Sigmoid colon (tissue), 7 donors: Measurements from ENCODE around the gene PPIL6. TPM values are rescaled to one million over a fixed set of nuclear protein-coding genes. Genes with fewer than 3 reads are reported as not detected.
"Not testable (repeated sequence)": the region's sequence is repeated elsewhere in the genome, so short reads cannot be mapped to it uniquely, and the experiment has no call there.

Experiments
- DNase-seq: peaks from one replicate; pipeline ENCODE4 v3.0.0-alpha.2; 2019
- H3K27ac ChIP-seq, 4 donors: fragments of 200-600 bp; sonication (generic); one replicate each; pipeline ENCODE4 v1.5.1; 2016 to 2019; ENCODE audit warnings: mild to moderate bottlenecking in 1 of 4
- H3K27me3 ChIP-seq, 3 donors: fragments of 200-600 bp; sonication (generic); one replicate each; pipeline ENCODE4 v1.5.1; 2019; ENCODE audit warnings: mild to moderate bottlenecking in 1 of 3
- H3K36me3 ChIP-seq, 4 donors: fragments of 200-600 bp; sonication (generic); one replicate each; pipeline ENCODE4 v1.5.1; 2016 to 2019
- H3K4me1 ChIP-seq, 4 donors: fragments of 200-600 bp; sonication (generic); one replicate each; pipeline ENCODE4 v1.5.1; 2017 to 2019
- H3K4me3 ChIP-seq, 4 donors: fragments of 200-600 bp; sonication (generic); one replicate each; pipeline ENCODE4 v1.5.1; 2017 to 2019; ENCODE audit warnings: mild to moderate bottlenecking in 2 of 4, moderate library complexity in 1 of 4
- H3K9me3 ChIP-seq, 4 donors: fragments of 200-600 bp in 3 of 4; sonication (generic) in 3 of 4; one replicate each; pipeline versions ENCODE4 v1.5.1 to v1.6.1; 2013 to 2019
- CTCF ChIP-seq, 4 experiments: fragments of 450-650 bp in 3 of 4; fragments of 200-600 bp in 1 of 4; IDR thresholded peaks; one replicate each; pipeline ENCODE4 v1.5.1; 2016 to 2019; ENCODE audit warnings: antibody characterized with exemption in 4 of 4, mild to moderate bottlenecking in 3 of 4, moderate library complexity in 2 of 4
- EP300 ChIP-seq, 4 donors: sonication (generic); formaldehyde crosslinking; IDR thresholded peaks; one replicate each; pipeline ENCODE4 v1.6.1; 2017; ENCODE audit warnings: antibody characterized with exemption in 4 of 4
- POLR2A ChIP-seq, 2 donors: fragments of 450-650 bp; IDR thresholded peaks; one replicate each; pipeline ENCODE4 v1.6.1; 2016; ENCODE audit warnings: antibody characterized with exemption in 2 of 2, mild to moderate bottlenecking in 2 of 2, moderate library complexity in 2 of 2
- POLR2AphosphoS5 ChIP-seq, 4 donors: sonication (generic); formaldehyde crosslinking; IDR thresholded peaks; one replicate each; pipeline ENCODE4 v1.6.1; 2017; ENCODE audit warnings: antibody characterized with exemption in 4 of 4
- WGBS, 2 donors: extraction: QIAGEN DNeasy Blood & Tissue Kit; methylation state at CpG; one replicate each; pipeline ENCODE4 v1.1.7; 2013; 5-methylcytosine and 5-hydroxymethylcytosine counted together
- intact Hi-C: fragments of 100-400 bp; cut with DNase I; formaldehyde crosslinking; loops from one replicate; pipeline ENCODE4 v1.15.1; 2023
- polyA plus RNA-seq, 3 donors: library from polyadenylated mRNA; stranded (reverse); fragments of 200-250 nt; gene quantifications; one replicate each; pipeline ENCODE4 v1.2.3, GENCODE V29; 2013
- total RNA-seq, 4 donors: library from RNA; depleted of rRNA; stranded (reverse); fragments of >200 nt; gene quantifications; one replicate each; pipeline ENCODE4 v1.1.0, GENCODE V29; 2016
- donor health status: healthy with polysubstance abuse.
- donor health status: Bipolar disorder and iron deficiency.
- donor health status: healthy.

The PPIL6 gene
- total and polyA plus RNA-seq, 7 donors = 0.44 to 10.2 (median 1.4) TPM

GRCh38 chr6:109369728-109370127 lies 70.7 kb downstream of the PPIL6 start:
- WGBS, 2 donors = 91 to 96% methylated on average over 4 of the region's 4 CpGs
- no peak for DNase-seq

GRCh38 chr6:109364382-109365078 lies 75.9 kb downstream of the PPIL6 start:
- H3K27ac ChIP-seq, H3K9me3 ChIP-seq, H3K27me3 ChIP-seq, H3K4me1 ChIP-seq, H3K4me3 ChIP-seq, intact Hi-C loops, DNase-seq: not testable (repeated sequence)
- peaks cover 0 to 68% (median 15%) of the 10 kb centered on the region in 4 donors for H3K36me3 ChIP-seq
- WGBS, 2 donors = 87 to 88% methylated on average over 5 of the region's 5 CpGs

More at GRCh38 chr6:109369728-109370127, 70.7 kb downstream of the PPIL6 start:
- intact Hi-C loops = no loop called here
- Histone ChIP-seq H3K9me3 (no peaks in the 10 kb centered on the region), H3K27me3 (no peaks in the 10 kb centered on the region), H3K27ac (no peak overlapping the region), H3K4me3 (no peak overlapping the region), H3K36me3 (peaks cover 11 to 83% (median 24%) of the 10 kb centered on the region in 4 donors), H3K4me1 (peaks cover 0 to 12% (median 5%) of the 10 kb centered on the region in 4 donors)
- TF ChIP-seq POLR2AphosphoS5 (IDR thresholded peaks at IDR 0.05) (no peak), EP300 (IDR thresholded peaks at IDR 0.05) (no peak), CTCF (IDR thresholded peaks at IDR 0.05) (no peak), POLR2A (IDR thresholded peaks at IDR 0.05) (no peak)

- peaks cover 0 to 71% (median 16%) of the 10 kb centered on the region in 4 donors for H3K36me3 ChIP-seq
- DNase-seq = no peak
- TF ChIP-seq POLR2A (IDR thresholded peaks at IDR 0.05) = no peak
Measured at GRCh38 chr6:109363753-109364152, 76.7 kb downstream of the PPIL6 start.

GRCh38 chr6:109362102-109362884 lies 78.1 kb downstream of the PPIL6 start:
- 95 to 97% methylated on average over 7 of the region's 7 CpGs for WGBS, 2 donors
- DNase-seq = no peak
- intact Hi-C loops = no loop called here
- Histone ChIP-seq H3K4me3 (no peak overlapping the region), H3K36me3 (peaks cover 0 to 66% (median 19%) of the 10 kb centered on the region in 4 donors), H3K4me1 (no peaks in the 10 kb centered on the region), H3K9me3 (no peaks in the 10 kb centered on the region), H3K27ac (no peak overlapping the region), H3K27me3 (no peaks in the 10 kb centered on the region)
- TF ChIP-seq EP300 (IDR thresholded peaks at IDR 0.05) = no peak
- TF ChIP-seq POLR2AphosphoS5 (IDR thresholded peaks at IDR 0.05) = no peak
- TF ChIP-seq POLR2A (IDR thresholded peaks at IDR 0.05) = no peak
- TF ChIP-seq CTCF (IDR thresholded peaks at IDR 0.05) = no peak

More at GRCh38 chr6:109363753-109364152, 76.7 kb downstream of the PPIL6 start:
- Histone ChIP-seq H3K27me3 (no peaks in the 10 kb centered on the region), H3K4me1 (no peaks in the 10 kb centered on the region), H3K9me3 (no peaks in the 10 kb centered on the region), H3K27ac (no peak overlapping the region), H3K4me3 (no peak overlapping the region)
- intact Hi-C loops = no loop called here
- WGBS, 2 donors = 95 to 97% methylated on average over 2 of the region's 2 CpGs

GRCh38 chr6:109360791-109361190 lies 79.6 kb downstream of the PPIL6 start:
- H3K4me3 ChIP-seq = no peak overlapping the region
- TF ChIP-seq POLR2A (IDR thresholded peaks at IDR 0.05) (no peak), EP300 (IDR thresholded peaks at IDR 0.05) (no peak), POLR2AphosphoS5 (IDR thresholded peaks at IDR 0.05) (no peak), CTCF (IDR thresholded peaks at IDR 0.05) (no peak)
- DNase-seq = no peak
- no peaks in the 10 kb centered on the region for H3K27me3 ChIP-seq
- peaks cover 0 to 3% (median 0%) of the 10 kb centered on the region in 4 donors for H3K9me3 ChIP-seq
- H3K36me3 ChIP-seq = peaks cover 0 to 65% (median 20%) of the 10 kb centered on the region in 4 donors
- no peak overlapping the region for H3K27ac ChIP-seq
- intact Hi-C loops = no loop called here
- no peaks in the 10 kb centered on the region for H3K4me1 ChIP-seq
